ENCODE results near the gene CCDC158.

DNA sequence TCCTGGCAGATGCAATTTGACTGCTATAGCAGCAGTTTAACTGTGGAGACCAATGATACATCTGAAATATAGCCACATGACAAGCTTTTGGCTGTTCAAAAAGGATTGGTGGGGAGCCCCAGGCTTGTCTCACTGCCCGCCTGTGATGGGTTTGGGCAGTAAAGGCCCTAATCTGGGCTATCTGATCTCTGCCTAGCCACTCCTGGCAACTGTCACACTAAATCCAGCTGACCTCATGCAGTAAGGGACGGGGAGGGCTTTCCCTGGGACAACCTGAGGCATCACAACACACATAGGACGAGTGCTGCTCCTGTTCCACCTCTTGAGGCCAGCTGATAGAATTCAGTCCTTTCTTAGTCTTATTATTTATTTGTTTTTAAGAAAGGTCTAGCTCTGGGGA lies 56.2 kb downstream of the CCDC158 start:
- TF ChIP-seq, protein P1, sequence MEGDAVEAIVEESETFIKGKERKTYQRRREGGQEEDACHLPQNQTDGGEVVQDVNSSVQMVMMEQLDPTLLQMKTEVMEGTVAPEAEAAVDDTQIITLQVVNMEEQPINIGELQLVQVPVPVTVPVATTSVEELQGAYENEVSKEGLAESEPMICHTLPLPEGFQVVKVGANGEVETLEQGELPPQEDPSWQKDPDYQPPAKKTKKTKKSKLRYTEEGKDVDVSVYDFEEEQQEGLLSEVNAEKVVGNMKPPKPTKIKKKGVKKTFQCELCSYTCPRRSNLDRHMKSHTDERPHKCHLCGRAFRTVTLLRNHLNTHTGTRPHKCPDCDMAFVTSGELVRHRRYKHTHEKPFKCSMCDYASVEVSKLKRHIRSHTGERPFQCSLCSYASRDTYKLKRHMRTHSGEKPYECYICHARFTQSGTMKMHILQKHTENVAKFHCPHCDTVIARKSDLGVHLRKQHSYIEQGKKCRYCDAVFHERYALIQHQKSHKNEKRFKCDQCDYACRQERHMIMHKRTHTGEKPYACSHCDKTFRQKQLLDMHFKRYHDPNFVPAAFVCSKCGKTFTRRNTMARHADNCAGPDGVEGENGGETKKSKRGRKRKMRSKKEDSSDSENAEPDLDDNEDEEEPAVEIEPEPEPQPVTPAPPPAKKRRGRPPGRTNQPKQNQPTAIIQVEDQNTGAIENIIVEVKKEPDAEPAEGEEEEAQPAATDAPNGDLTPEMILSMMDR (IDR thresholded peaks at IDR 0.05) = no peak
- no peak for TF ChIP-seq POLR2A (IDR thresholded peaks at IDR 0.05)

Measured in ovary (tissue), 3 donors.